HuH-7.5 (cell line): ENCODE data around the gene THSD7B.

ENCODE experiments used
- DNase-seq: peaks from one replicate; pipeline ENCODE4 v3.0.0; 2011; ENCODE audit warnings: low spot score

Gene THSD7B

DNA sequence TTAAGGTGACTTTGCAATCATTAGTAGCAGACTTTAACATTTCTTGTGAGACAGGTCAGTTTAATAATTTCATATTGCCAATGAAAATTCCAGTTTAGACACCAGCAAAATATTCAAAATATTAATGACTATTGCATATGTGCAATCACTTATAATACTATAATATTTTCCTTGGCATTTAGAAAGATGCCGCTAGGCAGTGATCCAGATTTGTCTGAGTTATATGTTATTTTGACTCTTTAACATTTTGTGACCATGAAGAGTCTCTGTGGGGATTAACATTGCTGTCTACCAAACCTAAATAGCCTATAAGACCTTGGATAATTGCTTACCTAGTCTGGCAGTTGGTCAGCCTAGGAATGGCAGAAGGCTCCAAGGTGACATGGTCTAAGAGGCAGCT is 389.6 kb downstream of the THSD7B start:
- DNase-seq = no peak

DNA sequence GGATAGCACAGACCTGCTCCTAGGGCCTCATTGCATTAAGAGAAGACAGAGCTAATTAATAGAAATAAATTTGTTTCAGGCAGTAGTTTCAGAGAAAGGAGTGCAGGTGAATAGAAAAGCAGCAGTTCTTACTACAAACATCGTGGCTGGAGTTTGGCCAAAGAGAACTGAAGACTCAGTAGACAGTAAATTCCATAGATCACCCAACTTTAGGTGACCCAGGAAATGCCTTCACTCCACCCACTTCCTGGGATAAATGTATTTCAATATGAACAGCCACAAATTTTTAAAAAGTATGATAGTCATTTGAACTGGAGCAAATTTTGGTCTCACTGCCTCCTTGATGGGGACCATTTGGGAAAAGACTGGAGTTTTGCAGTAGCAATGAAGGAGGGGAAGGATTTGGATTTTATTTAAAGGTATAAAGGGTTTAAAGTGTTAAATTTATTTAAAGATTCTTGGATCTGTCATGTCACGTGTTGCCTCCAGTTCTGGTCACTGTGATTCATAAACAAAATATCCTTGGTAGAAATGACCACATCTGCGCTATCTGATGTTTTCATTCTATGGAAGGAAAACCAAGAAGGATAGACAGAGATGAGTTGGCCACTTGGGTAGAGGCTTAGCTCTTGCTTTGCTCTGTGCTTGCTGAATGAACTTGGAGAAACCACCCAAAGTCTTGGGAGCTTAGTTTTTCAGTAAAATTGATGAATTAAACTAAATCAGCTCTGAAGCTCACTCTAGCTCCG is 390.2 kb downstream of the THSD7B start:
- DNase-seq = no peak

DNA sequence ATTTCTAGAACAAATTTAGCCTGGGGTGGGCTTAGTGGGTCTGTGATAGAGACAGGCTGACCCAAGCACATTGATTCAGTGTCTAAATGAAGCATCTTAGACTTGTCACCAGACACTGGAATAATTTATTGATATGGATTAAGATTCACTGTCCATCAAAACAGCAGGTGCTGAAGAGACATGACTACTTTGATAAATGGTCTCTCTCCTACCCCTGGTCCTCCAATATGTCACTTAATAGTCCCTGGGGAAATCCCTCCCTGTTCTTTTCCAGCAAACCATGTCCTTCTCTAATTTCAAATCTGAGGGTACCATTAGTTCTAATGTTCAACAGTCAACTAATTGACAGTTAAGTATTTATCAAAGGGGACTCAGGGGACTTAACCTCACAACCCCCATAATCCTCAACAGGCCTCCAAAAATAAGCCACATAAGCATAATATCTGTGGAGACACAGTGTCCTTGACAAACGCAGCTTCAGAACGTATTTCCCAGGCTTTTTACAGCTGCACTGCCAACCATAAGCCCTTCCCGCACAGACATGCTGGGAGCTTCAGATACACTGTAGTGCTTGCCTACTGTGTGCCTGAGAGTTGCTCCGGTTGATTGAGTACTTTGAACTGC is 391.0 kb downstream of the THSD7B start:
- DNase-seq = no peak

DNA sequence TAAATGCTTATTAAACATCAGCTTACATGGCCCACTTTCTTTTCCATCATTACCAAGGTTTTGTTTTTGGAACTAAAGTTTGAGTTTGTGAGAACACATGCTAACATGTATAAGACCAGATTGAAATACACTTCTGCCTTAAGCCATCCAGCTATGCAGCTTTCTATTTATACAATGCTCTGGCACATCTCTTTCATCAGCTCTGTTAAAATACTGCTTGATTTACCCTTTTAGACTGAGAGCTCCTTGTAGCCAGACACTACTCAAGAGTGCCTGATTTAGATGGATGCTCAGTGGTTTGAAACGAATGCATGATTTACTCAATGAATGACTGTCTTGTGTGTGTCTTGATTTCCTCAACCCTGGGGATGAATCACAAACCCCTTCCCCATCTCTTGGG is 392.5 kb downstream of the THSD7B start:
- DNase-seq = no peak

DNA sequence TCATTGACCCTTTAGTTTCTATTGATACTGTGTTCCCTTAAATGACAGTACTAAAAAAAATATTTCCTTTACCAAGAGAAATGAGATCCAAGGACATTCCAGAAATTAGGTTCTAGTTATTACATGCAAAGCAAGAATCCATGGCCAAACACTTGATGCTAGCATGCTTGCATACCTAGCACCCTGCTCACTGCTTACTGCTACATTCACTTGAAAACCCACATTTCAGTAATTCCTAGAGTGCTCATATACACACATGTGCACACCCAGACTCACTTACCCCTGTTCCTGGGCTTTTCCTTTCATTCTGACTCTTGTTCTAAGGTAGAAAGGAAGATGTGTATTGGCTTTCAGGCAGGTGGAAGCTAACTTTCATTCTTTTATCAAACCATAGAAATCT is 395.9 kb downstream of the THSD7B start:
- DNase-seq = no peak

DNA sequence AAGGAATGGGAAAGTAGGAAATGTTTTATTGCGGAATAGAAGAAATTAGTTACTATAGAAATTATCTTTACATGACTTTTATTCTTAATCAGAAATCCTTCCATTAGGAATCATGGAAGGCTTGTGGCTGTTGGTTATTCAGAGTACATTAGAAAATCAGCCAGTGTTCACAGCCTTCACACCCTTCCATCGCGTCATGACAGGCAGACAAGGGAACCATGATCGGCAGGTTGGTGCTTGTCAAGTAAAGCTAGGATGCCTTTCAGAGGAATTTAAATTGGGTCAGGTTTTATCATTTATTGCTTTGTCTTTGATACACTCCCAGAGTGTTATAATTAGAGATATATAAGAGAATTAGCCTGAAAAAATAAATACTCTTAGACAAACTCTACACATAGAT is 400.6 kb downstream of the THSD7B start:
- no peak for DNase-seq

DNA sequence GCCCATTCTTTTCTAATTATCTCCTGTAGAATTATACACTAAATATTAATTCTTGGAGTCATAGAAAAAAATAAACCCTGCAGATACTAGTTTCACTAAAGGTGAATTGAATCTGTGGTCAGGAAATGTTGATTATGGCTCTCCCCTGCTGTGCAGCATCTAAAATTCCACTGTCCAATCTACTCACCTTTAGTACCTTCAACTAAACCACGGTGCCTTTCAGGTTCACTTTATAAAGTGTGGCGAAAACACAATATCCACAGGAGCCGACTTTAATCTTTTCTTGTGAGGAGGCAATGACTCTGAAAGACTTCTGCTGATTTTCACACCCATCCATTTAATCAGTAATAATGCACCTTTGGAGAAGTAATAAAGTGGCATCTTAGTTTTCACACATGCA is 402.3 kb downstream of the THSD7B start:
- DNase-seq = no peak

DNA sequence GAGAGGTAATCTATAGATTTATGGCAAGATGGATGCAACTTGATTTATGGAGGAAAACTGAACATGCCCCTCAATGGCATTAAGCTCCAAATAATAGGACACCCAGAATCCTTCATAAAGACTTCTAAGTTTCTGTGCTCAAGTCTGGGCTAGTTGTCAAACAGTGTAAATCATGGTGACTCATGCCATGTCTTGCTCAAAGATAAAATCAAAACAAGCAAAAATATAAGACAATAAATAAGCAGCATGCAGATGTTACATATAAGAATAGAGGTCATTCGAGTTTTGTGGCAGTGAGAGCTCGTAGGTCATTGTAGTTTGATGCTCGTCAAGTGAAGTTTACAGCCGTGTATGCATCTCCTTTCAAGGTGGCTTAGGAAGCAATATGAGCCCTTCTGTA is 403.2 kb downstream of the THSD7B start:
- DNase-seq = no peak

DNA sequence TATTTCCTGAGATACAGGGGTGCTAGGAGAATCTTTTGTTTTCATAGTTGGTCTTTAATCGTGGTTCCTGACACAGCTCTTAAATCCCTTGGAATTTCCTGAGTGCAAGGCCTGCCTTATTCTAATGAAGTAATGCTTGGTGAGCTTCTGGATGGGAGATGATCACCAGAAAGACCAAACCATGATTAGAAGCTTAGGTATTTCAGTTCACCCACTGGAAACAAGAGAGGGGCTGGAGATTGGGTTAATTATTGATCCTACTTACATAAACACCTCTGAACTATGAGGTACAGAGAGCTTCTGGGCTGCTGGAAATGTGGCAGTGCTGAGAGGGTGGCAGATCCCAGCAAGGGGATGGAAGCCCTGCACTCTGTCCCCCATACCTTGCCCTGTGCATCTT is 406.8 kb downstream of the THSD7B start:
- no peak for DNase-seq

DNA sequence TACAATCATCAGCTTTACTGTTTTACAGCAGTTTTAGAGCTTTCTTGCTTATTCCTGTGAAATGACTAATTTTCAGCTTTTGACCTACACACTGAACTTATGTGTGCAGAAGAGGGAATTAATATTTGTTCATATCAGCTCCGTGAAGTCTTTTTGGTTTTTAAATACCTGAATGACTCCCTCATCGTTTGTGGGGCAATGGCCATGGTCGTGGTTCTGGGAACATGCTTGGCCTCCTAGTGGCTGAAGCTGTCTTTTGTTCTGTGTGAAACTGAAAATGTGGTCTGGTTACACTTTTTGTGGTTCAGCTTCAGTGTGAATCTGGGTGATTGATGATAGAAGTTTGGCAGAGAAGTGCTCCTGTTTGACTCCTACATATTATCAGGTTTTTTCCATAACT is 408.1 kb downstream of the THSD7B start:
- DNase-seq = no peak

DNA sequence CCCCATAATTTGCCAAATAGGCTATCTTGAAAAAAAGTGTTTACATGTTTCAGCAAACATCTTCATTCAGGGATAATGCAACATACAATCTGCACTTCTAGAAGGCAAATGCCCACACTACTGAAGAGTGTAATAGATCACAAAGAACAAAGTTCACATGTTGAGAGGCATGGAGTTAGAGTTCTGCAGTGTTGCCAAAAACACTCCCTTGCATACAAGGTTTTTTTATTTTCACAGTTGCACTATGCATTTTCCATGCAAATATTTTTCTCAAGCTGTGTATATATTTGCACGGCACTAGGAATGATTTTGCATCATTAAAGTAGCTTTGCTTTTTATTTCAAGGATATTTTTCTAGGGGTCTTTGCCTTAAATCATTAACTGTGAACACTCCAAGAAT is 409.9 kb downstream of the THSD7B start:
- no peak for DNase-seq

DNA sequence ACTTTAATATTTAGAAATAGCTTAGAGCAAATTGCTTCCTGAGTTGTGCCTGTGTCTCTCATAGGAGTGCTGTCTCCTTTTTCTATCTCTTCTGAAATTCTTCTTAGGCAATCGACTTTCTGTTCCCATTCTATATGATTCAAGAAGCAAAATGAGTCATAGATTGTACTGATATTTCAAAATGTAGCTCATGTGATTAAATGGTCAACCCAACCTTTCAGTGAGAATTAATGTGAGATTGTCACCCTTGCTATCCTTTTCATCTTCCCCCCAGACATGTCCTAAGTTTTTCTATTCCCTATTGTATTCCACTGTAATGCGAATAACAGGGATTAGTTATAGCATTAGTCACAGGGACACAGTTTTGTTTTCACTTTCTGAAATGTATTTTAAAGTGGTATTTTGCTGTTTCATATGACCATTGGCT is 413.6 kb downstream of the THSD7B start:
- no peak for DNase-seq

DNA sequence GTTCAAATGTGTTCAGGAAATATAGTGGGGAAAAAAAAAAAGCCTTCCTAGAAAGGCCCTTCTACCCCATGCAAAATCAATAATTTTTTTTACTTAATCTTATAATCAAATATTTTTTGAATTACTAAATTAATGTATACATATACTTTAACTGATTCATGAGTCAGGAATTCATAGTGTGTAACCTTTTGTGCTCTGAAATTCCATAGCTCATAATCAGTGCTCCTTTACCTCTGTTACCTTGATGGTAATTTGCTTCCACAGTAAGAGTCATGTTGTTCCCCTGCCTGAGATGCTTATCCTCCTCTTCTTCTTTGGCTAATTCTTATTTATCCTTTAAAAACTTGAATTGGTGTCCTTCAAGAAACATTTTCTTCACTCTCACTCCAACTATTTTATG is 414.2 kb downstream of the THSD7B start:
- DNase-seq = no peak

DNA sequence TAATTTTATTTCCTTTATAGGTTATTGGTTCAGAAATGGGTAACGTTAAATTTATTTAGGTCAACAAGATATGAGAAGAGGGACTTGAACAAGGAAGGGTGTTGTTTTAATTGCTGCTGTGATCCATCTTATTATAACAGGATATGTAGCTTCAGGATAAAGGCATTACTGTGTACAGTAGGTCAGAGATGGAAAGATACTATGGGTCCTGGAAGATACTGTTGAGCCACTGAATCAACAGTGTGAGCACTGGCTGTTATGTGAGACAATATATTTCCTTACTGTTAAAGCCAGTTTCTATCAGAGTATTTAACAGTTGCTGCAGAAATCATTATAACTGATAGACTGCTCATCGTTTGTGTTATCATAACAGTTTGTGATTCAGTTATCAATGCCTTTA is 414.7 kb downstream of the THSD7B start:
- DNase-seq = no peak

DNA sequence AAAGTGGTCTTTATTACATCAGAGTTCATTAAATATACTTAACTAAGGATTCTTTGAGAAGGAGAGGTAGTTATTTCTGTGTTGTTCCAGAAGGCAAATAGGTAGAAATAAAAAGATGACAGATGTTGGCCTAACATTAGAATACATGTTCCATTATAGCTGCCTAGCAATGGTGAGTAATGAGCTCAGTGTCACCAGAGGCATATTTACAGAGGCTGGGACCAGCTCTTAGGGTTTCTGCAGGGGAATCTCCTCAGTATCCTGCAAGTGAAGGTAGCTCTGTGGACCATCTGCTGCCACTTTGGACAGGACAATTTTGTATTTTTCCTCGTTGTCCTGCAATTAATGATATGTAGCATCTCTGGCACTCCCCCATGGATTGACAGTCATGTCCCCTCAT is 416.0 kb downstream of the THSD7B start:
- no peak for DNase-seq

DNA sequence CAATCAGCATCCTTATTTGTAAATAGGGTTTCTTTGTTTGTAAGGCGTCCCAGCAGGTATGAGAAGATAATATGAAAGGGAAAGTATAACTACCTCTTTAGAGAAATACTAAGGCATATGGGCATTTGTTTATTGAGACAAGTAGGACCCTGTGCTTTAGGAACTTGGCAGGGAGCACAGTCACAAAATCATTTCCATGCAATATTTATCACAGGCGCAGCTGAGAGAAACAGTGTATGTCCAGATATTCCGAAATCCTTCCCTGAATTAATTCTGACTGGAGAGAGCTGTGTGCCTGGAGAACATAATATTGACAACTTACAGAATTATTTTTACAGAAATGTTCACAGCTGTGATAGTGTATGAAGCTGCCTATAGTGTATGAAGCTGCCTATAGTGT is 416.7 kb downstream of the THSD7B start:
- no peak for DNase-seq

DNA sequence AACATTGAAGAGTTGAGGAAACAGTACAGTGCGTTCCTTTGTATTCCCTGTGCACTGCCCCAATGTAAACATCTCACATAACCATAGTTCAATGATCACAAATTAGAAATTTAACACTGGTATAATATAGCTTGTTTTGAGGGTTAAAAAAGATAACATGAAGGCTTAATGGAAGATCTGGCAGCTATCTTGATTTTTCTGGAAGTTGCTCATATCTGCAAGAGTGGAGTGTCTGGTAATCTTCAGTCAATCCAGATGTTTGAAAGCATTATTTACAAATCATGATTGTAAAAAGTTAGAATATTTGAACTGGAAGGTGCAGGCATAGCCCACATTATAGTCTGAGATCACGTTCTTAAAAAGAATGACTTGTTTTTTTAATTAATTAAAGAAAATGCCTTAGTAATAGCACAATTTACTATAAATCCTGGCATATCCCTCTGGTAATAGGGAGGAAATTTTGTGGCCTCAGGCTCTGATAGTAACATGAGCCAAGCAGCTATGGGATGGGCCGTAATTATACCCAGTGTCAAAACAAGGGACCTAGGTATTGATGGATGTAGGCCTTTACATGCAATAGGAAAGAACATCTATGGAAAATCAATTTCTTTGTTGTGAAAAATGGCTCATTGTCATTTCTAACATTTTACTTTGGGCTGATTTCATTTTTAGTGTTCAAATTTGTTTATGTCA is 418.0 kb downstream of the THSD7B start:
- DNase-seq = no peak

DNA sequence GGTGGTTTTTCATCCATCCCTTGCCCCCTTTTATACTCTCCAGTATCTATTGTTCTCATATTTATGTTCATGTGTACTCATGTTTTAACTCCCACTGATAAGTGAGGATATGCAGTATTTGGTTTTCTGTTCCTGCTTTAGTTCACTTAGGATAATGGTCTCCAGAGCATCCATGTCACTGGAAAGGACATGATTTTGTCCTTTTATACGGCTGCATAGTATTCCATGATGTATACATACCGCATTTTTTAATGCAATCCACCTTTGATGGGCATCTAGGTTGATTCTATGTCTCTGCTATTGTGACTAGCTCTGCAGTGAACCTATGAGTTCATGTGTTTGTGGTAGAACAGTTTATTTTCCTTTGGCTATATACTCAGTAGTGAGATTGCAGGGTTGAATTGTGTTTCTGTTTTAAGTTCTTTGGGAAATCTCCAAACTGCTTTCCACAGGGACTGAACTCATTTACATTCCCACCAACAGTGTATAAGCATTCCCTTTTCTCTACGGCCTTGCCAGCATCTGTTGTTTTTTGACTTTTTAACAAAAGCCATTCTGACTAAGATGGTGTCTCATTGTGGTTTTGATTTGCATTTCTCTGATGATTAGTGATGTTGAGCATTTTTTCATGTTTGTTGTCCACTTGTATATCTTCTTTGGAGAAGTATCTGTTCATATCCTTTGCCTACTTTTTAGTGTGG is 420.2 kb downstream of the THSD7B start:
- DNase-seq = no peak

DNA sequence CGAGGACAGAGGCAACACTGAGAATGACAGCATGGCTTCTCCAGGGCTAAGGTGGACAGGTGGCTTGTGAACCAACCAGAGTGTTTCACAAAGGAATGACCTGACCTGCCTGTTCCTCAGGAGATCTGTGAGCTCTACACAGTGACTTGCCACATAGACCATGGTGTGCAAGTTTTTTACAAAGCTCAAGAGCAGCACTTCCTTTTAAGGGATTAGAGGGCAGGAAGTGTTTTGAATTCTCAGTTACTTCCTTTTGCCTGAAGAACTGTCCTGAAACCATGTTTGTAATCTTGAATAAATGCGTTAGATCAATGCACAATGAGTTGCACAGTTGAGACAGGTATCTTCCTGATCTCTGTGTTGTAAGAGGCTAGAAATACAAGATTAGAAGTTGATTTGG is 421.9 kb downstream of the THSD7B start:
- DNase-seq = no peak

DNA sequence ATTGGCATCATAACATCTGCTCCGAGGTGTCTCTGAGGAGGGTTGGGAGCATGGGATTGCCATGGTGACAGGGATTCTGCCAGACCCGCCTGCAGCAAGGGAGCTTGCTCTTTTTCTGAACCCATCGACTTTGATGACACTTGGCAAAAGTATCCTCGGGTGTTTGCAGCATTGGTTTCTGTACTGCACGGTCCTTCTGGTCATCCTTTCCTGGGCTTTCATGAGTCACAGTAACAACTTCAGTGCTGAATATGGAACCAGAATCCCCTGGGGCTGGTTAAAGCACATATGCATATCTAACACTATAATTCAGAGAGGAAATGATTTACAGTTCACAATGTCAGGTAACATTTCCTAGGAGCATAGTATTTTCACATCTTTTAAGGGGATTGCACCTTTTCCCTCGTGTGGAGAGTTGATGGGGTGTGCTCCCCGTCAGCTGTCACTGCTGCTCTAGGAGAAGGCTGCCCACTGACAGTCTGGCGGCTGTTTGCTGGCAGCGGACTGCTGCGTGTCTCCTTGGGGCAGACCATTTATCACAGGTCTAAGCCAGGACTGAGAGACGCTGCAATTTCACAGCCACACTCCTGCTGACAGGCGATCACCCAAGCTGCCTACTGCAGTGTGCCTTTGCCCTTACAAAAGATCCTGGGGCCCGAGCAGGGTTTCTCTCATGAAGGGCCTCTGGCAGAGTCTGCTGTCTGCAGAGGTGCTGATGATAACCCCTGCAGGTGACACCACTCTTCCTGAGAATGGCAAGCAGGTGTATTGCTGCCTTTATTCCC is 425.3 kb downstream of the THSD7B start:
- DNase-seq = no peak

DNA sequence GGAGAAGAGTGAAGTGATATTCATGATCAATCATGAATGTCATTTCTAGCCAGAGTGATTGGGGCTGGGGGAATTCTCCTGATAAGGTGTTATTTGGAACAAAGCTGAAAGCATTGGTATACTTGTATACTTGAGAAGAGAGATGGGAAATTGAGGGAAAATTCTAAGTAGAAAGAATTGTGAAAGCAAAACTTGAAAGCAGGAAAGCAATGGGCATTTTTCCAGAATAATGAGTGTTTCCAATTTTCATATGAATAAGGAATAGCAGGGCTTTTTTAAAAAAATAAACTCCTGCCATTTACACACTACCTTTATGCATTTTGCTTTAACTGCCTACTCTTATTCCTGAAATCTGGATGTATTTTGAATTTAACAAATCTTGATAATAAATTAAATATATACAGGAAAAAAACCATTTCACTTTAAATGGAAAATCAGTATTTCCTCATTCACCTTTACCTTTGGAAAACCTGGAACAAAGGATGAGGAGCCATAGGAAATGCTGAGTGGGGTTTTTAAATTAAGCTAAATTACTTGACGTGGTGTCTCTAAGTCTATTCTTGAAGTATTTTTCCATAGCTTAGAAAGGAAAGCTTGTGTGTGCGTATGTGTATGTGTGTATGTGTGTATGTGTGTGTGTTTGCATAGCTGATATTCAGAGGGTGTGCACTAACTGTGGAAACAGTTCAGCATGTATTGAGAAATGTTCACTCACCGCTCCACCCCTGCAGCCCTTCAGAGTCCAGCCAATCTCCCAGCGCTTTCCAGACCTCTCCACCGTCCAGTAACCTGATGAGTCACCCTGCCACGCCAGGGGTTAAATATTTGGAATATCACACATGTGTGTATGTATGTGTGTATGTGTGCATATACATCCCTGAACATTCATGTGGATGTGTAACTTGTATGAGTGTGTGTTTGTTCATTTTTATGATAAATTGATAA is 427.3 kb downstream of the THSD7B start:
- DNase-seq = no peak
